BLaER1 (cell line): ENCODE results near the gene MBD6.

Experiments used
- H3K27ac ChIP-seq: shearing (Covaris generic); formaldehyde crosslinking; 2 replicates; pipeline ENCODE4 v1.8.1; 2022
- H3K27me3 ChIP-seq: shearing (Covaris generic); formaldehyde crosslinking; 2 replicates; pipeline ENCODE4 v1.8.1; 2022
- H3K36me3 ChIP-seq: shearing (Covaris generic); formaldehyde crosslinking; 2 replicates; pipeline ENCODE4 v1.8.1; 2022
- H3K4me1 ChIP-seq: shearing (Covaris generic); formaldehyde crosslinking; 2 replicates; pipeline ENCODE4 v1.8.1; 2022
- H3K4me2 ChIP-seq: shearing (Covaris generic); formaldehyde crosslinking; 2 replicates; pipeline ENCODE4 v1.8.1; 2022
- H3K4me3 ChIP-seq: shearing (Covaris generic); formaldehyde crosslinking; 2 replicates; pipeline ENCODE4 v1.8.1; 2022
- H3K9ac ChIP-seq: shearing (Covaris generic); formaldehyde crosslinking; 2 replicates; pipeline ENCODE4 v1.8.1; 2022
- H3K9me3 ChIP-seq: shearing (Covaris generic); formaldehyde crosslinking; 2 replicates; pipeline ENCODE4 v1.8.1; 2022
- H4K20me1 ChIP-seq: shearing (Covaris generic); formaldehyde crosslinking; 2 replicates; pipeline ENCODE4 v1.8.1; 2022
- Cebpa-rat ChIP-seq: shearing (Covaris generic); IDR thresholded peaks from 2 replicates; pipeline ENCODE4 v1.8.1; 2022

The MBD6 gene

GRCh38 chr12:57476993-57477709 is 45.5 kb upstream of the MBD6 start:
- Histone ChIP-seq H3K9me3 (no peaks in the 10 kb centered on the region), H3K4me2 (peak overlapping the region; percentile 99), H4K20me1 (no peaks in the 10 kb centered on the region), H3K4me3 (peak overlapping the region; percentile 66), H3K27ac (peak overlapping the region; percentile 88), H3K27me3 (peaks cover 6% of the 10 kb centered on the region; the same call in 1 of the 2 replicates), H3K4me1 (peaks cover 63% of the 10 kb centered on the region), H3K36me3 (peaks cover 34% of the 10 kb centered on the region), H3K9ac (peak overlapping the region; percentile 87)
- no peak for TF ChIP-seq Cebpa-rat

- H3K27ac ChIP-seq, result peak overlapping the region; percentile 88
- peaks cover 25% of the 10 kb centered on the region for H3K36me3 ChIP-seq
- no peaks in the 10 kb centered on the region for H3K9me3 ChIP-seq
- peak overlapping the region; percentile 66 for H3K4me3 ChIP-seq
- peak overlapping the region; percentile 99 for H3K4me2 ChIP-seq
- TF ChIP-seq Cebpa-rat, result no peak
- peaks cover 63% of the 10 kb centered on the region for H3K4me1 ChIP-seq
- peaks cover 6% of the 10 kb centered on the region; the same call in 1 of the 2 replicates for H3K27me3 ChIP-seq
- H4K20me1 ChIP-seq, result no peaks in the 10 kb centered on the region
- H3K9ac ChIP-seq, result peak overlapping the region; percentile 87
Measured at GRCh38 chr12:57477710-57478681, 44.6 kb upstream of the MBD6 start.

GRCh38 chr12:57479043-57479375 is 43.6 kb upstream of the MBD6 start:
- Histone ChIP-seq H3K27ac (peak overlapping the region; percentile 88), H3K9ac (no peak overlapping the region), H3K9me3 (no peaks in the 10 kb centered on the region), H3K36me3 (peaks cover 16% of the 10 kb centered on the region), H4K20me1 (no peaks in the 10 kb centered on the region), H3K27me3 (peaks cover 6% of the 10 kb centered on the region; the same call in 1 of the 2 replicates), H3K4me3 (peak overlapping the region; percentile 28; the same call in 1 of the 2 replicates), H3K4me1 (peaks cover 63% of the 10 kb centered on the region), H3K4me2 (peak overlapping the region; percentile 99)
- no peak for TF ChIP-seq Cebpa-rat

- H3K27ac ChIP-seq, result peak within 1 kb of the TSS; percentile 88
- peaks cover 11% of the 10 kb centered on the region for H3K36me3 ChIP-seq
- H3K4me2 ChIP-seq, result peak within 1 kb of the TSS; percentile 99
- no peaks in the 10 kb centered on the region for H3K9me3 ChIP-seq
- peaks cover 6% of the 10 kb centered on the region; the same call in 1 of the 2 replicates for H3K27me3 ChIP-seq
- peak within 1 kb of the TSS; percentile 28; the same call in 1 of the 2 replicates for H3K4me3 ChIP-seq
- H3K9ac ChIP-seq, result peak within 1 kb of the TSS; percentile 47
- TF ChIP-seq Cebpa-rat, result no peak
- H4K20me1 ChIP-seq, result no peaks in the 10 kb centered on the region
- H3K4me1 ChIP-seq, result peaks cover 63% of the 10 kb centered on the region
Measured at GRCh38 chr12:57479376-57480115, 43.1 kb upstream of the MBD6 start, which contains the start of gene ARHGAP9. Gene ARHGAP9 (minus strand): TSS chr12:57479866. CDS start chr12:57479406, 460 bp downstream.

- Histone ChIP-seq H3K9me3 (no peaks in the 10 kb centered on the region), H3K4me3 (no peak overlapping the region), H3K9ac (no peak overlapping the region), H3K27ac (no peak overlapping the region), H3K4me1 (peaks cover 42% of the 10 kb centered on the region), H4K20me1 (no peaks in the 10 kb centered on the region), H3K4me2 (no peak overlapping the region), H3K36me3 (no peaks in the 10 kb centered on the region), H3K27me3 (no peaks in the 10 kb centered on the region)
- no peak for TF ChIP-seq Cebpa-rat
Measured at GRCh38 chr12:57481671-57482070, 41.0 kb upstream of the MBD6 start.

- no peak for TF ChIP-seq Cebpa-rat
- no peak overlapping the region for H3K4me2 ChIP-seq
- no peaks in the 10 kb centered on the region for H3K27me3 ChIP-seq
- no peaks in the 10 kb centered on the region for H3K9me3 ChIP-seq
- H3K27ac ChIP-seq, result no peak overlapping the region
- no peaks in the 10 kb centered on the region for H3K36me3 ChIP-seq
- no peak overlapping the region for H3K4me3 ChIP-seq
- no peaks in the 10 kb centered on the region for H4K20me1 ChIP-seq
- peaks cover 30% of the 10 kb centered on the region for H3K4me1 ChIP-seq
- no peak overlapping the region for H3K9ac ChIP-seq
Measured at GRCh38 chr12:57483466-57483865, 39.2 kb upstream of the MBD6 start.

- H3K4me2 ChIP-seq, result no peak overlapping the region
- H3K9me3 ChIP-seq, result no peaks in the 10 kb centered on the region
- no peak overlapping the region for H3K4me3 ChIP-seq
- no peak overlapping the region for H3K9ac ChIP-seq
- no peak overlapping the region for H3K27ac ChIP-seq
- peaks cover 22% of the 10 kb centered on the region for H3K4me1 ChIP-seq
- H4K20me1 ChIP-seq, result peaks cover 18% of the 10 kb centered on the region; the same call in 1 of the 2 replicates
- H3K27me3 ChIP-seq, result no peaks in the 10 kb centered on the region
- peaks cover 20% of the 10 kb centered on the region for H3K36me3 ChIP-seq
- TF ChIP-seq Cebpa-rat, result no peak
Measured at GRCh38 chr12:57485695-57486094, 36.9 kb upstream of the MBD6 start.

- H4K20me1 ChIP-seq, result peaks cover 24% of the 10 kb centered on the region; the same call in 1 of the 2 replicates
- TF ChIP-seq Cebpa-rat, result no peak
- H3K27ac ChIP-seq, result peak overlapping the region; percentile 97
- peaks cover 20% of the 10 kb centered on the region for H3K4me1 ChIP-seq
- H3K4me3 ChIP-seq, result 0 out of 2 replicates have a peak overlapping the region, but pooled peaks have one; percentile 99
- peaks cover 34% of the 10 kb centered on the region for H3K36me3 ChIP-seq
- H3K27me3 ChIP-seq, result no peaks in the 10 kb centered on the region
- no peak overlapping the region for H3K9ac ChIP-seq
- no peaks in the 10 kb centered on the region for H3K9me3 ChIP-seq
- H3K4me2 ChIP-seq, result peak overlapping the region; percentile 53
Measured at GRCh38 chr12:57487055-57487596, 35.5 kb upstream of the MBD6 start.
